ENCODE results near the gene TTC39C.

Gene TTC39C

GRCh38 chr18:24009651-24010333 is 4.8 kb upstream of the TTC39C start:
- H3K4me3 ChIP-seq (replicated peaks in 1 of 2; ENCODE audit: low read depth in 2 of 2, low read length in 2 of 2) = no peak overlapping the region

GRCh38 chr18:24010673-24011072 is 3.9 kb upstream of the TTC39C start:
- DNase-seq (ENCODE audit: low read depth in 2 of 2) = no peak
- no peak for TF ChIP-seq CTCF (IDR thresholded peaks at IDR 0.05; ENCODE audit: low read depth, low read length)
- H3K4me3 ChIP-seq (replicated peaks in 1 of 2; ENCODE audit: low read depth in 2 of 2, low read length in 2 of 2) = no peak overlapping the region

More at GRCh38 chr18:24009651-24010333, 4.8 kb upstream of the TTC39C start:
- TF ChIP-seq CTCF (IDR thresholded peaks at IDR 0.05; ENCODE audit: low read depth, low read length) = no peak
- DNase-seq (ENCODE audit: low read depth in 2 of 2) = no peak

GRCh38 chr18:24011123-24011917 is 3.2 kb upstream of the TTC39C start:
- TF ChIP-seq CTCF (IDR thresholded peaks at IDR 0.05; ENCODE audit: low read depth, low read length) = no peak
- no peak overlapping the region for H3K4me3 ChIP-seq (replicated peaks in 1 of 2; ENCODE audit: low read depth in 2 of 2, low read length in 2 of 2)
- no peak for DNase-seq (ENCODE audit: low read depth in 2 of 2)

- no peak for DNase-seq (ENCODE audit: low read depth in 2 of 2)
- no peak overlapping the region for H3K4me3 ChIP-seq (replicated peaks in 1 of 2; ENCODE audit: low read depth in 2 of 2, low read length in 2 of 2)
- no peak for TF ChIP-seq CTCF (IDR thresholded peaks at IDR 0.05; ENCODE audit: low read depth, low read length)
These were observed 1.5 kb upstream of the TTC39C start for GRCh38 chr18:24013051-24013450.

- DNase-seq (ENCODE audit: low read depth in 2 of 2) = peak; percentile 70 to 76
- peak overlapping the region; percentile 87 to 93 for H3K4me3 ChIP-seq (replicated peaks in 1 of 2; ENCODE audit: low read depth in 2 of 2, low read length in 2 of 2)
- no peak for TF ChIP-seq CTCF (IDR thresholded peaks at IDR 0.05; ENCODE audit: low read depth, low read length)
These were observed 558 bp downstream of the TTC39C start for GRCh38 chr18:24014986-24015638.

- no peak for TF ChIP-seq CTCF (IDR thresholded peaks at IDR 0.05; ENCODE audit: low read depth, low read length)
- H3K4me3 ChIP-seq (replicated peaks in 1 of 2; ENCODE audit: low read depth in 2 of 2, low read length in 2 of 2) = peak overlapping the region; percentile 87 to 93
- no peak for DNase-seq (ENCODE audit: low read depth in 2 of 2)
These were observed 1.4 kb downstream of the TTC39C start for GRCh38 chr18:24015639-24016631.
